K562 (cell line): ENCODE measurements around the gene IL18RAP. TPM values are rescaled to one million over a fixed set of nuclear protein-coding genes. Genes with fewer than 3 reads are reported as not detected.

Experiments used
- ATAC-seq: fragments of 200-7000 bp; cut with Tn5 transposase; 3 replicates; pipeline ENCODE4 v1.9.1; 2020; ENCODE audit warnings: moderate library complexity
- BruUV-seq: library from RNA; stranded (reverse); fragments of 400-500 nt; replicated peaks from 2 replicates; lab custom pipeline; 2021; lab: Mats Ljungman, UMichigan
- CTCF ChIA-PET: fragments of 300-600 bp; formaldehyde crosslinking; extraction: SDS; loops from one replicate; lab custom pipeline; 2021; ENCODE audit warnings: low intra/inter-chr PET ratio; lab: Yijun Ruan, JAX
- POLR2A ChIA-PET: fragments of 300-600, 350-650 bp; sonication (Branson Sonifier 250); formaldehyde crosslinking; extraction: SDS; loops from one replicate; lab custom pipeline; 2021; ENCODE audit warnings: antibody characterized with exemption, inconsistent platforms; lab: Yijun Ruan, JAX
- DNase-seq, 4 experiments: peaks; one replicate each; pipeline versions ENCODE4 v3.0.0 to v3.0.0-alpha.2; 2011 to 2018; ENCODE audit warnings: low spot score in 3 of 4, mixed read lengths in 3 of 4; ENCODE audit errors: extremely low read depth in 1 of 4
- FAIRE-seq: peaks from 2 replicates; lab custom pipeline; 2011; peaks lifted over from hg19 to GRCh38; lab: Jason Lieb, UNC
- H2AFZ ChIP-seq: 2 replicates; pipeline ENCODE4 v1.6.0; 2011; ENCODE audit warnings: low read depth, low read length, control low read depth, inconsistent platforms
- H3K27ac ChIP-seq: fragments of 200-600 bp; 3 replicates; pipeline ENCODE4 v1.8.0; 2011; ENCODE audit warnings: low read depth, mild to moderate bottlenecking, control low read depth, inconsistent platforms, low read length, moderate library complexity, mixed read lengths; ENCODE audit errors: extremely low read depth
- H3K27me3 ChIP-seq, 2 experiments: fragments of 300-600 bp in 1 of 2; 2 replicates in 1 of 2; 3 replicates in 1 of 2; pipeline versions ENCODE4 v1.6.0 to v1.8.0; 2011; ENCODE audit warnings: inconsistent platforms in 2 of 2, low read length in 2 of 2, mild to moderate bottlenecking in 1 of 2, mixed read lengths in 1 of 2, moderate library complexity in 1 of 2; ENCODE audit not compliant: control insufficient read depth in 2 of 2, insufficient read depth in 2 of 2
- H3K36me3 ChIP-seq: fragments of 300-600 bp; 3 replicates; pipeline ENCODE4 v1.8.0; 2011; ENCODE audit warnings: mild to moderate bottlenecking, low read length, inconsistent platforms; ENCODE audit not compliant: control insufficient read depth, insufficient read depth
- H3K4me1 ChIP-seq, 2 experiments: fragments of 200-600 bp in 1 of 2; replicated peaks in 1 of 2; 2 replicates in 1 of 2; 3 replicates in 1 of 2; pipeline versions ENCODE4 v1.5.1 to v1.8.0; 2011; ENCODE audit warnings: inconsistent platforms in 2 of 2, low read length in 2 of 2, mild to moderate bottlenecking in 1 of 2, mixed read lengths in 1 of 2, moderate library complexity in 1 of 2; ENCODE audit not compliant: control insufficient read depth in 2 of 2, insufficient read depth in 2 of 2
- H3K4me2 ChIP-seq: 2 replicates; pipeline ENCODE4 v1.6.1; 2011; ENCODE audit warnings: low read length, control low read depth, inconsistent platforms, mixed read lengths; ENCODE audit not compliant: insufficient read depth
- H3K4me3 ChIP-seq: fragments of 200-600 bp; sonication (generic), shearing (Covaris generic); 2 replicates; pipeline ENCODE4 v1.5.1; 2016; ENCODE audit warnings: control low read depth, inconsistent platforms
- H3K79me2 ChIP-seq: fragments of 200-600 bp; 3 replicates; pipeline ENCODE4 v1.8.0; 2011; ENCODE audit warnings: low read length, inconsistent platforms; ENCODE audit not compliant: control insufficient read depth, insufficient read depth
- H3K9ac ChIP-seq, 2 experiments: 2 replicates each; pipeline versions ENCODE4 v1.6.0 to v1.6.1; 2011; ENCODE audit warnings: low read depth in 2 of 2, low read length in 2 of 2, control low read depth in 1 of 2, inconsistent platforms in 1 of 2, mild to moderate bottlenecking in 1 of 2, mixed read lengths in 1 of 2; ENCODE audit not compliant: insufficient read depth in 1 of 2
- H3K9me1 ChIP-seq: one replicate; pipeline ENCODE4 v1.6.0; 2011; ENCODE audit warnings: inconsistent platforms, mild to moderate bottlenecking, low read length, moderate library complexity; ENCODE audit not compliant: control insufficient read depth, insufficient read depth
- H3K9me3 ChIP-seq: replicated peaks from 2 replicates; pipeline ENCODE4 v1.5.1; 2011; ENCODE audit warnings: low read depth, low read length, inconsistent platforms; ENCODE audit not compliant: control insufficient read depth, insufficient read depth
- H4K20me1 ChIP-seq: replicated peaks from 2 replicates; pipeline ENCODE4 v1.6.1; 2011; ENCODE audit warnings: low read length, inconsistent platforms, mixed read lengths; ENCODE audit not compliant: control insufficient read depth, insufficient read depth
- DIDO1 ChIP-seq: fragments of 450-650 bp; IDR thresholded peaks from 2 replicates; pipeline ENCODE4 v1.6.1; 2016; ENCODE audit warnings: low read depth, missing biosample characterization, missing genetic modification characterization
- HDAC8 ChIP-seq: fragments of 450-650 bp; IDR thresholded peaks from 2 replicates; pipeline ENCODE4 v1.6.1; 2016; ENCODE audit warnings: mild to moderate bottlenecking, missing genetic modification characterization, moderate library complexity, missing compliant biosample characterization
- NRF1 ChIP-seq, 2 experiments: fragments of 450-650 bp; IDR thresholded peaks in 1 of 2; conservative IDR thresholded peaks in 1 of 2; 2 replicates each; pipeline ENCODE4 v1.6.1; 2014; ENCODE audit warnings: mild to moderate bottlenecking in 2 of 2
- POLR2H ChIP-seq: IDR thresholded peaks from 2 replicates; pipeline ENCODE4 v1.6.1; 2016; ENCODE audit warnings: missing genetic modification characterization, low read depth, mild to moderate bottlenecking, control low read depth, missing compliant biosample characterization, moderate library complexity
- PTTG1 ChIP-seq: fragments of 450-650 bp; IDR thresholded peaks from 2 replicates; pipeline ENCODE4 v1.6.1; 2016; ENCODE audit warnings: low read depth, mild to moderate bottlenecking, missing genetic modification characterization, missing compliant biosample characterization
- RAD51 ChIP-seq: fragments of 450-650 bp; IDR thresholded peaks from 2 replicates; pipeline ENCODE4 v1.7.1; 2016; ENCODE audit warnings: low read depth, mild to moderate bottlenecking, borderline replicate concordance
- THRAP3 ChIP-seq: fragments of 450-650 bp; IDR thresholded peaks from 2 replicates; pipeline ENCODE4 v1.6.1; 2016; ENCODE audit warnings: mild to moderate bottlenecking, inconsistent platforms, borderline replicate concordance
- ZNF274 ChIP-seq: IDR thresholded peaks from 2 replicates; pipeline ENCODE4 v1.6.1; 2011; ENCODE audit warnings: low read depth, mild to moderate bottlenecking, low read length, moderate library complexity, borderline replicate concordance
- ZNF699 ChIP-seq: fragments of 250-450 bp; sonication (Bioruptor Pico); IDR thresholded peaks from 2 replicates; pipeline ENCODE4 v1.8.0; 2021; ENCODE audit warnings: mild to moderate bottlenecking, moderate library complexity; ENCODE audit not compliant: insufficient replicate concordance
- ZNF75A ChIP-seq: fragments of 450-650 bp; formaldehyde crosslinking; IDR thresholded peaks from 2 replicates; pipeline ENCODE4 v1.4.0; 2020; ENCODE audit warnings: mild to moderate bottlenecking
- WGBS: fragments of 100-300 bp; shearing (Covaris generic); methylation state at CpG from one replicate; pipeline ENCODE4 v1.1.6; 2016; ENCODE audit warnings: low coverage, mixed read lengths; ENCODE audit not compliant: insufficient coverage; ENCODE audit errors: missing lambda C conversion rate; 5-methylcytosine and 5-hydroxymethylcytosine counted together
- in situ Hi-C: fragments of 300-500 bp; cut with MboI; formaldehyde crosslinking; loops from 4 replicates; pipeline ENCODE4 v1.15.0; 2018; ENCODE audit warnings: inconsistent platforms, mixed read lengths
- intact Hi-C: fragments of 100-400 bp; cut with micrococcal nuclease; formaldehyde crosslinking; loops from 2 replicates; pipeline ENCODE4 v1.14.2; 2022
- polyA plus RNA-seq, 8 experiments: library from polyadenylated mRNA; depleted of rRNA in 4 of 8; stranded (reverse) in 5 of 8; unstranded in 3 of 8; fragments of >200 nt; fragmentation: Nextera tagmentation in 2 of 8; fragmentation: Illumina TruSeq in 1 of 8; extraction: Ambion mirVana in 2 of 8; extraction: Trizol in 1 of 8; gene quantifications; 2 replicates each; pipeline versions ENCODE4 v1.2.1 to v1.2.3, GENCODE V29; 2011 to 2014; ENCODE audit warnings: inconsistent platforms in 1 of 8, missing spikeins in 1 of 8
- total RNA-seq, 7 experiments: library from RNA; depleted of rRNA in 6 of 7; stranded (reverse); fragments of >200 nt in 6 of 7; fragmentation: Illumina TruSeq in 2 of 7; extraction: Trizol in 2 of 7; gene quantifications; 2 replicates each; pipeline versions ENCODE4 v1.2.1 to v1.2.3, GENCODE V29; 2011 to 2021; ENCODE audit warnings: low replicate concordance in 1 of 7
- TF ChIP-seq, protein P1 (sequence below): fragments of 250-450 bp; sonication (Bioruptor Pico); IDR thresholded peaks from 2 replicates; pipeline ENCODE4 v1.4.0; 2020; ENCODE audit warnings: mild to moderate bottlenecking, moderate library complexity, borderline replicate concordance
- TF ChIP-seq, protein P2 (sequence below): fragments of 450-650 bp; formaldehyde crosslinking; IDR thresholded peaks from 2 replicates; pipeline ENCODE4 v1.4.0; 2022; ENCODE audit warnings: missing genetic modification characterization

The IL18RAP gene
- total and polyA plus RNA-seq, 9 of the 15 experiments (the other 6 are each of a cell fraction or from before 2014, with no cell fraction given), result 1.1 to 20.5 (median 5.8) TPM

DNA sequence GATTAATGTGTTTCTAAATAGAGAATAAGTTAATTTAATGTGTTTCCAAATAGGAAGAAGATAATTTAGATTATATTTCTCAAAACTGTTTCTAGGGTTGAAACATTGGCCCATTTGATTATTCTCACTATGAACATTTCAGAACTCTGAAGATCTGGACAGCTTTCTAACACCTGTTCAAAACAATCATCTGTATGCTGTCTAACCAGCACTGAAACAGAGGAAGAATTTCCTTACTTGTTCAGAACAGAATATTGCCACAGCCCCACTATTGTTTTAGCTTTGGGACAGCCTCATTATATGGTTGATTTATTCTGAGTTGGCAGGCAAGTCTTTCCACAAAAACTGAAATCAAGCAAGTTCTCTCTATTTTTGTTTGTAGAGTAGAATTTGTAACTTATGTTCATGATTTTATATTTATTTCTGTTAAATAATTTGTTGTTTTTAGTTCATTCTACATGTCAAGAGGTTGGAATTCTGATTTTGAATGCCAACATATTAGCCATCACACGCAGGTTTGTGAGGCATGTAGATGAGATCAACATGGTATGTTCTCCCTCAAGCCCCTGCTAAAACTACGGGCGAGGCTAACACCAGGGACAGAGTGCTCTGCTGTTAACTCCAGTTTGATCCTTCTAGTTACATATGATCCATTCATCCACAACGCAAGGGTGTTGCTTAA, 11.2 kb downstream of the IL18RAP start (continued):
- TF ChIP-seq, protein P1, sequence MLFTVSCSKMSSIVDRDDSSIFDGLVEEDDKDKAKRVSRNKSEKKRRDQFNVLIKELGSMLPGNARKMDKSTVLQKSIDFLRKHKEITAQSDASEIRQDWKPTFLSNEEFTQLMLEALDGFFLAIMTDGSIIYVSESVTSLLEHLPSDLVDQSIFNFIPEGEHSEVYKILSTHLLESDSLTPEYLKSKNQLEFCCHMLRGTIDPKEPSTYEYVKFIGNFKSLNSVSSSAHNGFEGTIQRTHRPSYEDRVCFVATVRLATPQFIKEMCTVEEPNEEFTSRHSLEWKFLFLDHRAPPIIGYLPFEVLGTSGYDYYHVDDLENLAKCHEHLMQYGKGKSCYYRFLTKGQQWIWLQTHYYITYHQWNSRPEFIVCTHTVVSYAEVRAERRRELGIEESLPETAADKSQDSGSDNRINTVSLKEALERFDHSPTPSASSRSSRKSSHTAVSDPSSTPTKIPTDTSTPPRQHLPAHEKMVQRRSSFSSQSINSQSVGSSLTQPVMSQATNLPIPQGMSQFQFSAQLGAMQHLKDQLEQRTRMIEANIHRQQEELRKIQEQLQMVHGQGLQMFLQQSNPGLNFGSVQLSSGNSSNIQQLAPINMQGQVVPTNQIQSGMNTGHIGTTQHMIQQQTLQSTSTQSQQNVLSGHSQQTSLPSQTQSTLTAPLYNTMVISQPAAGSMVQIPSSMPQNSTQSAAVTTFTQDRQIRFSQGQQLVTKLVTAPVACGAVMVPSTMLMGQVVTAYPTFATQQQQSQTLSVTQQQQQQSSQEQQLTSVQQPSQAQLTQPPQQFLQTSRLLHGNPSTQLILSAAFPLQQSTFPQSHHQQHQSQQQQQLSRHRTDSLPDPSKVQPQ (CRISPR knock-in tag), result no peak
- TF ChIP-seq THRAP3, result no peak
- TF ChIP-seq, all 486 proteins: peak for 0

DNA sequence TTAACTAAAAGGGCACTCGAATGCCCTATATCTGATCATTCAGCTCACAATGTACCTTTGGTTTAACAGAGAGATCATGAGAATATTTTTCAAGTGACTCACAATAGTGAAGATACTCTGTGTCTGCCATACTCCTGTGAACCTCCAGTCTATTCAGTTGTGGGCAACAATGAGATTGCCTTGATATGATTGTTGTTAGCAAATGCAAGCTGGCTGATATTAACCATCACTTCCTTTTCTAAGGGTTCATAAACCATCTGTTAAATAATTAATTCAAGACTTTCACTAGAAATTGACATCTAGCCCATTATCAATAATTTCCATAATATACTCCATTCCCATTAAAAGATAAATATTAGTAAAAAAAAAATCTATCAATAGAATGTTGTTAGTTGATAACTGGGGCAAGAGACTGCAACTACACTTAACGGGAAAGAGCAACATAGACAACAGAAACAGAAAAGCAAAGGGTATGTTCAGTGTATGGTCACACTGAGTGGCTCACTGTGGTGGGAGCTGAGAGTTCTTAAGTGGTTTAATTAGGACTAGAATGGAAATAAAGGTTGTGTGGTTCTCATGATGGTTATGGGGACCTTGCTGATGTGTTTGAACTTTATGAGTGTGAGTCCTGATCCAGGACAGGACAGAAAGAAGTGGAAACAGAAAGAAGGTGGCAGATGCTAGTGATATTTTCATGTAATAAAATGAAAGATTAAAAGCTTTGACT, 11.9 kb downstream of the IL18RAP start:
- in situ Hi-C loops (no loop called here), intact Hi-C loops (no loop called here)
- no peaks in the 10 kb centered on the region for H3K27me3 ChIP-seq
- 39% methylated on average over 2 of the region's 2 CpGs for WGBS
- no peak overlapping the region for H3K4me3 ChIP-seq
- no peaks in the 10 kb centered on the region for H3K9me3 ChIP-seq
- H3K79me2 ChIP-seq, result no peaks in the 10 kb centered on the region
- no peaks in the 10 kb centered on the region for H4K20me1 ChIP-seq
- ChIA-PET CTCF (no interaction called here), POLR2A (interaction anchor here (0.6 kb wide), 1 partner anchor 124 kb away, joined by 3 read pairs; the partner anchor contains the start of gene IL1RL1)
- H3K9ac ChIP-seq, result no peak overlapping the region
- H3K27ac ChIP-seq, result no peak overlapping the region
- peaks cover 13 to 24% of the 10 kb centered on the region in 2 experiments; a peak in 4 of 5 replicates for H3K4me1 ChIP-seq
- DNase-seq, result no peak
- ATAC-seq, result no peak
- no peaks in the 10 kb centered on the region for H3K9me1 ChIP-seq
- no peak overlapping the region for H3K4me2 ChIP-seq
- H2AFZ ChIP-seq, result no peak overlapping the region
- no peaks in the 10 kb centered on the region for H3K36me3 ChIP-seq
- BruUV-seq, result no TSS peak
- FAIRE-seq, result no peak
- TF ChIP-seq ZNF75A (no peak), PTTG1 (tag) (no peak), HDAC8 (tag) (no peak), DIDO1 (tag) (no peak), ZNF699 (CRISPR knock-in tag) (no peak), POLR2H (tag) (no peak), NRF1 (conservative IDR thresholded peaks at IDR 0.05 in 1 of 2, IDR thresholded peaks at IDR 0.05 in 1 of 2) (no peak), ZNF274 (no peak), RAD51 (no peak)
- TF ChIP-seq, protein P1 (CRISPR knock-in tag), result no peak
- TF ChIP-seq, protein P2, sequence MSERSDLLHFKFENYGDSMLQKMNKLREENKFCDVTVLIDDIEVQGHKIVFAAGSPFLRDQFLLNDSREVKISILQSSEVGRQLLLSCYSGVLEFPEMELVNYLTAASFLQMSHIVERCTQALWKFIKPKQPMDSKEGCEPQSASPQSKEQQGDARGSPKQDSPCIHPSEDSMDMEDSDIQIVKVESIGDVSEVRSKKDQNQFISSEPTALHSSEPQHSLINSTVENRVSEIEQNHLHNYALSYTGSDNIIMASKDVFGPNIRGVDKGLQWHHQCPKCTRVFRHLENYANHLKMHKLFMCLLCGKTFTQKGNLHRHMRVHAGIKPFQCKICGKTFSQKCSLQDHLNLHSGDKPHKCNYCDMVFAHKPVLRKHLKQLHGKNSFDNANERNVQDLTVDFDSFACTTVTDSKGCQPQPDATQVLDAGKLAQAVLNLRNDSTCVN (CRISPR knock-in tag), result no peak
